Cardiac septum (tissue), 1 donor: ENCODE results near the gene LYSMD1. TPM values are rescaled to one million over a fixed set of nuclear protein-coding genes. Genes with fewer than 3 reads are reported as not detected.

Experiments used
- DNase-seq: peaks from one replicate; pipeline ENCODE4 v3.0.0-alpha.2; 2020; ENCODE audit warnings: low spot score
- intact Hi-C: fragments of 100-400 bp; cut with DNase I; formaldehyde crosslinking; loops from one replicate; pipeline ENCODE4 v1.14.0; 2022
- total RNA-seq: library from RNA; stranded (reverse); fragmentation: NEBNext Ultra II Directional; extraction: Animal tissue kit (Norgen Biotek cat#: 25700); gene quantifications from one replicate; pipeline ENCODE4 v1.2.1, GENCODE V29; 2021
- donor health status: DM: no; HTN: no; CAD: no.

The LYSMD1 gene
- total RNA-seq, 1 donor from 2014 or later: 12.5 TPM

- DNase-seq: no peak
- intact Hi-C loops: loop anchor here (5.0 kb wide), 2 partner anchors 73 to 123 kb away; partner anchors contain the start of gene GABPB2
Measured at GRCh38 chr1:151145304-151146071, 20.2 kb downstream of the LYSMD1 start.

DNA sequence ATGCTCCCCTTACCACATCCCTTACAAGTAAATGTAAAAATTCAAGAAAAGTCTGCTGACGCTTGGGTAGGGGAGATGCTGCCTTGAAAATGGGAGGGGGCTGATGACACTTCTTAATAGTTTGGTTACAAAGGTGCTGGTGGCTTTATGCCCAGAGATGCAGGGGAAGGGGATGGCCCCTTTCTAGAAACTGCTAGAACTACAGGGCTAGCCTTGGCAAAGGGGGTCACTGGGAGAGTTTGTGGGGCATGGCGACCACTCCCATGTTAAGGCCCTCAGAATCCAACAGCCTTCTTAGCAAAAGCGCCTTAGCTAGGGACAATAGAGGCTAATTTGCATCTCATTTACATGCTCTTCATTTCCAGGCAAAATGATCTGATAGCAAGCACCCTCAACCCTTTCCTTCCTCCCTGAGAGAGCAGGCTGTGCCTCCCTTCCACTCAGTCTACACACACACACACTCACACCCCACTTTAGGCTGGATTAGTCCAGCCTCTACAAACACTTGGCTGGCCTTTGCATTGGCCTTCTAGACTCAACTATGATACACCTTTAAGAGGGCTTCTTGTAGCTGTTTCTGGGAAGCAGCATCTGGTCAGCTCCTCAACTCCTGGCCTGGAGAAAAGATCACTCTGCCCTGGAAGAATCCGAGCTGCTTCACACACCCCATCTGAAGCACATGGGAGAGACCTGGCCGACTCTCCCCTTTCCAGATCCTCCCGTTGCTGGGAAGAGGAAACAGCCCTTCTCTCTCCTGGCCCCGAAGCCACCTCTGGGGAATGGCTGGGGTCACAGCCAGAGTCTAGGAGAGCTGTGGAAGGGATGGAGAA lies 21.0 kb downstream of the LYSMD1 start:
- intact Hi-C loops: loop anchor here (5.0 kb wide), 2 partner anchors 72 to 122 kb away; partner anchors contain the start of gene GABPB2
- DNase-seq: no peak

DNA sequence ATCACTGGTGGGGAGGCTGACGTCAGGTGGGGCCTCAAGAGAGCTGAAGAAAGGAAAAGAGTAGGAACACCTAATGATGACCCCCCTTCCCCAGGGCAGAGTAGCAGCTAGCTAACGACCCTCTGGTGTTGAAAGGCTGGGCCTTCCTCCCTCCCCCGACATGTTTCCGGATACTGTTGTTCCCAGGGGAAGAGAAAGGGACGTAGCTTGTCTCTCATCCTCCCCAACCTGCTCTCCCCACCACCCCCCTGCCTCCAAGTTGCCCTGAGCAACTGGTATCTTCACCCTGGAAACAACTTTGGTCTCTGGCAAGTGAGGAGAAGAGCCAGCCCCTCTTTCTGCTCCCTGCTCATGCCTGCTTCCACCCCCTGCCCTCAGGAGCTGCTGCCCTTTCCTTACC lies 21.7 kb downstream of the LYSMD1 start:
- DNase-seq: no peak
- intact Hi-C loops: no loop called here

DNA sequence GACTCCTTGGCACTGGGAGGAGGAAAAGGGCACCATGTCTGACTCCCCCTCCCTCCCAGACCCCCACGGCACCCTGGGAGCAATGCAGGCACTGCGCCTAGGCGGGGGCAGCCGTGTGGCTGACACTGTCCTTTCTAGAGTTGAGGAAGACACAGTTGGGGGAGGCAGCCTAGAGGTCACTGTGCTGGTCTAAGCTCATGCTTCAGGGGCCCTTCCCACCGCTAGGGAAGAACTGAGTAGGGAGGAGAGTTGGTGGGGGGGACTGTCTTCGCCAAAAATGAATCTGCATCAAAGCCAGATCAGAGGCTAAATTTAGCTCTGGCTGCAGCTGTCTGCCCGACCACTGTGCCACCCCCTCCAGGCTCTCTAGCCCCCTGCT lies 22.7 kb downstream of the LYSMD1 start:
- intact Hi-C loops: no loop called here
- no peak for DNase-seq

DNA sequence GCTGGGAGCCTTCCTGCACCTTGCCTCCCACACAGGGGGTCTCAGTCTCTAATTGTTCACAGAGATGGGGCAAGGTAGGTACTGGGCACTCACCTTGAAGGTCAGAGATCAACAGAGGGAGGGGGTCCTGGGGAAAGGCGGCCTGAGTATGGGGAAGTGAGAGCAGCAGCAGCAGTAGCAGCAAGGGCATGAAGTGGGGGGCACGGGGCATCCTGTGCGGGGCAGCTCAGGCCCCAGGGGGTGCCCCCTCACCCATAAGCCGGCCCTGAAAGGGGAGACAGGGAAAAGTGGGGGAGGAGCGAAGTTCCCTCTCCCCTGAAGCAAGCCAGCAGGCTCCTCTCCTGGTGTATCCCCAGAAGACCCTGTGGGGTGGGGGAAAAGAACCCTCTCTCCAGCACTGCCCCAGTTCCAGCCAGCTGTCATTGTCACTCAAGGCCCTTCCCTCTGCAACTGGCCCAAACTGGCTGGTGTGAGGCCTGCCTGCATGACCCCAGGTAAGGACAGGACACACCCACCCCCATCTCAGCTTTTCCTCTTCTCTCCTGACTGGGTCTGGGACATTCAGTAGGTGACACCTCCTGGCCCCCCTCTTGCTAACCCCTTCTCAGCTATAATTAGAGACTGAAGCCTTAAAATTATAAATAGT lies 23.2 kb downstream of the LYSMD1 start:
- DNase-seq: no peak
- intact Hi-C loops: no loop called here

DNA sequence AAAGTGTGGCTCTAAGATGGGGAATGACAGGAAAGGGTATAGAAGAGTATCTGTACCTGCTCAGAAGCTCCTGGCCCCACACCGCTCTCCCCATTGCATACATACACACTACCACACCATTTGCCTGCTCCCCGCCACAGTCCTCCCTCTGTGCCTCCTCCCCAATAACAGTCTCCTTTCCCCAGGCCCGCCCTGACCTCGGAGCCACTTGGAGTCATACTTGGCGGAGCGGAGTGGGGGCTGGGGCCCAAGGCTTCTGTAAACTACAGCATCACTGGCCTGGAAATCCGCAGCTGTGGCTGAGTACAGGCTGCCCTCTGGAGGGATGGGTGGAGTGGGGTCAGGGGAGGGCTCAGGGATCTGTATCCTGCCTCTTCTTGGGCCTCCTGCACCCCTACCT lies 27.9 kb downstream of the LYSMD1 start:
- intact Hi-C loops: no loop called here
- DNase-seq: no peak

- intact Hi-C loops: no loop called here
- no peak for DNase-seq
Measured at GRCh38 chr1:151135433-151136385, 30.0 kb downstream of the LYSMD1 start.

DNA sequence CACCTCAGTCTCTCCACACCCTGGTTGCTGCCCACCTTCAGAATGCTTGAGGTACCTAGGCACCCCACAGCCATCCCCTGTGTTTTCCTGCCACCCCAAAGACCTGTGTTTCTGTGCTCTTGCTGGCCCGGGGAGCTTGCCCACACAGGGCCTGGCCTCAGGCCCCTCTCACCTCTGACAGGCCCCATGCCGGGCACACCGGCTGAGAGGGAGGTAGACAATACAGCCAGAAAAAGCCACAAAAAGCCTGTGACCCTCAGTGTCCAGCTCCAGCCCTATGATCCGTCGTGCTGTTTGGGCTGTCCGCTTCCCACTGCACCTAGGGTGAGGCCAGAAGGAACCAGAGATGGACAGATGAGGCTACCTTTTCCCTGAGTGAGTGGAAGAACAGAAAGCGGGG lies 30.7 kb downstream of the LYSMD1 start:
- DNase-seq: no peak
- intact Hi-C loops: no loop called here

- no peak for DNase-seq
- intact Hi-C loops: no loop called here
Measured at GRCh38 chr1:151134396-151134795, 31.3 kb downstream of the LYSMD1 start.

- no peak for DNase-seq
- intact Hi-C loops: no loop called here
Measured at GRCh38 chr1:151133018-151133806, 32.5 kb downstream of the LYSMD1 start.

DNA sequence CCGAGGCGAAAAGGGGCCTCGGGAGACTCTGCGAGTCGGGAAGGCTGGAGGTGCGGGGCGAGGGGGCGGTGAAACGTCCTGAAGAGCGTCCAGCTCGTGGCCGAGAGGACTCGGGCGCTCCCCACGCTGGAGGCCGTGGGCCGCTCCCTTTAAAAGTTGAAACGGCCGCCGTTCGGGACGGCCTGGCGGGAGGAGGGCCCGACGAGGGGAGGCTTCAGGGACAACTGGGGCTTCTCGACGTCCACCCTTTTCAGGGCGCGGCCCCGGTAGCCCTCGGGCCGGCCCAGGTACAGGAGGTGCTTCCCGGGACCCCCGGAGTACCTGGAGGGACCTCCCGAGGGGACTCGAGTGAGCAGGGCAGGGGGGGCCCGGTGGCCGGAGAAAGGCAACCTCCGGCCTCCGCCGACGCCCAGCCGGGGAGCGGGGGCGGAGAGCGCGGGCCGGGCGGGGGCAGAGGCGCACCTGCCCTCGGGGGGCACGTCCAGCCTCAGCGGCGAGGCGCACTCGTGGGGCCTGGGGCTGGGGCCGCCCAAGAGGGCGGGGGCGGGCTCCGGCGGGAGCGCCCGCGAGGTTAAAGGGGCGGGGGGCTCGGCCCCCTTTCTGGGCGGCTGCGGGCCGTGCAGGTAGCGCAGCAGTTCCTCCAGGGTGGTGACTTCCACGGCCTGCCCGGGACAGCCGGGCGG lies 33.2 kb downstream of the LYSMD1 start:
- DNase-seq: no peak
- intact Hi-C loops: no loop called here

DNA sequence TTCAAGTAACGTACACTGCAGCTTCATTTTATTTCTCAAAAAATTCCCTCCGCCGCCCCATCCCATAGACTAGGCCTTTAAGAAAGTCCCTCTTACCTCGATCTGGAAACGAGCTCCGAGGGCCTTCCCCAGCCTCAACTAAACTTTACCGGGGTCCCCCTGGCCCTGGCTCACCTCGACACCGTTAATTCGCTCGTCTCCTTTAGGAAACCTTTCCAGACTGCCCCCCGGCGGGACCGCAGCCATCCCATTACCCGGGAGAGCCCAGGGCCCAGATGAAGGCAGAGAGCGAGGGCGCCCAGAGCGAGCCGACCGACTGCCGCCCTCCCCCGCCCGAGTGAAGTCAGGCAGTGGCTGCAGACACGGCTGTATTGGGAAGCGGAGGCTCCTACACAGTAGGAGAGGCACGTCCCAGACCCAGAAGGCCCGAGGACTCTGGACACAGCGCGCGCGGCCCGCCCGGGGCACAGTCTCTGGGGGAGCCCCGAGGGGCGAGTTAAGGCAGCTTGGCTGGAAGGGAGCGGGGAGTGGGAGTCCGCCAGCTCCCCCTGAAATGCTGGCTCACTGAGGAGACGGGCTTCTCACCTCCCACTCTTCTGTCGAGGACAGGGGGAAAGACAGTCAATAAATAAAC lies 33.9 kb downstream of the LYSMD1 start:
- DNase-seq: no peak
- intact Hi-C loops: no loop called here

- intact Hi-C loops: no loop called here
- DNase-seq: no peak
Measured at GRCh38 chr1:151130987-151131586, 34.6 kb downstream of the LYSMD1 start.

DNA sequence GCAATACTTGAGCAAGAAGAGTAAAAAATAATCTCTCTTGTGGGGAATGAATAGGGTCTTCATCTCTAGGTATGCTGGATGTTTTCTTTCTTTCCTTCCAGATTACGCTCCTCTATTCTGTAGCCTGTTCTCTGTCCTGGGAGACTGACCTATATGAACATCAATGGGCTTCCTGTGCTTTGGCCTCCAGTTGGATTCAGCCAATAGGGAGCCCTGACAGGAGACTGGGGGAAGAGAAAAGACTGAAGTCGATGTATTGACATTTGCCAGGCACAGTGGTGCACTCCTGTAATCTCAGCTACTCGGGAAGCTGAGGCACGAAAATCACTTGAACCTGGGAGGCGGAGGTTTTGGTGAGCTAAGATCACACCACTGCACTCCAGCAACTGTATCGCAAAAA lies 36.9 kb downstream of the LYSMD1 start:
- DNase-seq: no peak
- intact Hi-C loops: no loop called here

- intact Hi-C loops: no loop called here
- DNase-seq: no peak
Measured at GRCh38 chr1:151124763-151125403, 40.8 kb downstream of the LYSMD1 start.

DNA sequence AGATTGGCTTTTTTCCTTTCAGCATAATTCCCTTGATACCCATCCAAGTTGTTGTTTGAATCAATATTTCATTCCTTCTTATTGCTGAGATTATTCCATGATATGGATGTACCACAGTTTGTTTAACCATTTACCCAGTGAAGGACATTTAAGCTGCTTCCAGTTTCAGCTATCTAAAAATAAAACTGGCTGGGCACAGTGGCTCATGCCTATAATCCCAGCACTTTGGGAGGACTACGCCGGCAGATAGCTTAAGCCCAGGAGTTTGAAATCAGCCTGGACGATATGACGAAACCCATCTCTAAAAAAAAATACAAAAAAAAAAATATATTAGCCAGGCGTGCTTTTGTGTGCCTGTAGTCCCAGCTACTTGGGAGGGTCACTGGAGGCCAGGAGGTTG lies 51.8 kb downstream of the LYSMD1 start:
- intact Hi-C loops: no loop called here
- no peak for DNase-seq
